CD4-positive, alpha-beta memory T cell (primary cell): Measurements from ENCODE around the gene PROX2. TPM values are rescaled to one million over a fixed set of nuclear protein-coding genes. Genes with fewer than 3 reads are reported as not detected.

Experiments
- CTCF ChIA-PET: fragments of 350-600 bp; sonication (Branson Sonifier 250); formaldehyde crosslinking; loops from one replicate; lab custom pipeline; 2021; ENCODE audit warnings: inconsistent platforms; ENCODE audit not compliant: partially characterized antibody; lab: Charles Lee
- POLR2A ChIA-PET: fragments of 350-600 bp; sonication (Branson Sonifier 250); formaldehyde crosslinking; loops from one replicate; lab custom pipeline; 2021; ENCODE audit not compliant: partially characterized antibody; lab: Charles Lee
- DNase-seq, 5 donors: peaks; one replicate each; pipeline versions ENCODE4 v3.0.0 to v3.0.0-alpha.2; 2020 to 2022; ENCODE audit warnings: mixed read lengths in 1 of 5
- H3K27ac ChIP-seq: one replicate; pipeline ENCODE4 v1.7.0; 2013; ENCODE audit warnings: low read depth, low read length
- H3K27me3 ChIP-seq: 2 replicates; pipeline ENCODE4 v1.7.0; 2013; ENCODE audit warnings: mild to moderate bottlenecking, low read length, moderate library complexity; ENCODE audit not compliant: insufficient read depth
- H3K36me3 ChIP-seq: 2 replicates; pipeline ENCODE4 v1.7.0; 2013; ENCODE audit warnings: mild to moderate bottlenecking, low read length, moderate library complexity; ENCODE audit not compliant: insufficient read depth
- H3K4me1 ChIP-seq: 2 replicates; pipeline ENCODE4 v1.7.0; 2013; ENCODE audit warnings: mild to moderate bottlenecking, low read length, moderate library complexity; ENCODE audit not compliant: insufficient read depth
- H3K4me3 ChIP-seq, 2 donors: one replicate each; pipeline ENCODE4 v1.7.0; 2013; ENCODE audit warnings: low read length in 2 of 2, mild to moderate bottlenecking in 1 of 2
- H3K9me3 ChIP-seq, 2 donors: one replicate each; pipeline ENCODE4 v1.7.0; 2013; ENCODE audit warnings: low read length in 2 of 2, control low read depth in 1 of 2; ENCODE audit not compliant: control insufficient read depth in 1 of 2
- H3K27ac Mint-ChIP-seq, 7 donors: one replicate each; pipeline ENCODE4 v1.8.0; 2020 to 2021; ENCODE audit warnings: mixed read lengths in 7 of 7, mild to moderate bottlenecking in 6 of 7, inconsistent platforms in 3 of 7, moderate library complexity in 3 of 7
- H3K27me3 Mint-ChIP-seq, 2 donors: one replicate each; pipeline ENCODE4 v1.8.0; 2020 to 2021; ENCODE audit warnings: mixed read lengths in 2 of 2
- H3K36me3 Mint-ChIP-seq, 2 donors: one replicate each; pipeline ENCODE4 v1.8.0; 2020 to 2021; ENCODE audit warnings: mixed read lengths in 2 of 2, inconsistent platforms in 1 of 2, mild to moderate bottlenecking in 1 of 2
- H3K4me1 Mint-ChIP-seq, 4 donors: one replicate each; pipeline ENCODE4 v1.8.0; 2020 to 2021; ENCODE audit warnings: mixed read lengths in 4 of 4, mild to moderate bottlenecking in 1 of 4
- H3K4me3 Mint-ChIP-seq, 8 donors: one replicate each; pipeline ENCODE4 v1.8.0; 2020 to 2021; ENCODE audit warnings: mixed read lengths in 8 of 8, mild to moderate bottlenecking in 7 of 8, moderate library complexity in 6 of 8, inconsistent platforms in 3 of 8
- H3K9me3 Mint-ChIP-seq, 8 donors: one replicate each; pipeline ENCODE4 v1.8.0; 2020 to 2021; ENCODE audit warnings: mixed read lengths in 8 of 8, mild to moderate bottlenecking in 5 of 8, inconsistent platforms in 3 of 8, moderate library complexity in 1 of 8
- intact Hi-C: fragments of 100-400 bp; cut with micrococcal nuclease; formaldehyde crosslinking; loops from one replicate; pipeline ENCODE4 v1.15.1; 2023
- polyA plus RNA-seq, 2 donors: library from polyadenylated mRNA; unstranded; fragments of 300-500 nt; fragmentation: Illumina TruSeq; gene quantifications; one replicate each; pipeline ENCODE4 v1.2.3, GENCODE V29; 2021
- total RNA-seq, 2 experiments: library from RNA; stranded (reverse); gene quantifications; one replicate each; pipeline ENCODE4 v1.2.3, GENCODE V29; 2021

The PROX2 gene
- total and polyA plus RNA-seq, 4 experiments from 2014 or later = 0.05 TPM; not detected in 3

GRCh38 chr14:74909501-74909900 is 33.6 kb upstream of the PROX2 start:
- no peaks in the 10 kb centered on the region for H3K27me3 Mint-ChIP-seq
- ChIA-PET POLR2A (no interaction called here), CTCF (interaction anchor here (1.7 to 15.6 kb wide), 3 partner anchors 8 to 179 kb away, joined by 6 to 677 read pairs (median 41); no protein-coding TSS in a partner anchor)

GRCh38 chr14:74908861-74909341 is 33.0 kb upstream of the PROX2 start:
- no peak overlapping the region for H3K4me3 ChIP-seq
- no peaks in the 10 kb centered on the region for H3K36me3 ChIP-seq
- H3K27me3 ChIP-seq = no peaks in the 10 kb centered on the region
- Mint-ChIP-seq H3K9me3 (peaks cover 0 to 4% (median 0%) of the 10 kb centered on the region in 8 donors), H3K4me3 (no peak overlapping the region), H3K4me1 (peaks cover 0 to 15% (median 7%) of the 10 kb centered on the region in 4 donors), H3K36me3 (peaks cover 3 to 16% of the 10 kb centered on the region in 2 donors), H3K27ac (no peak overlapping the region), H3K27me3 (no peaks in the 10 kb centered on the region)
- intact Hi-C loops = no loop called here
- POLR2A ChIA-PET = interaction anchor here (0.8 kb wide), 1 partner anchor 25 kb away, joined by 3 read pairs; no protein-coding TSS in a partner anchor
- CTCF ChIA-PET = interaction anchor here (1.2 to 15.6 kb wide), 7 partner anchors 8 to 179 kb away, joined by 3 to 677 read pairs (median 41); partner anchors contain the start of genes DLST and PROX2
- no peak for DNase-seq
- no peaks in the 10 kb centered on the region for H3K9me3 ChIP-seq
- H3K27ac ChIP-seq = no peak overlapping the region
- H3K4me1 ChIP-seq = peaks cover 4% of the 10 kb centered on the region

More at GRCh38 chr14:74909501-74909900, 33.6 kb upstream of the PROX2 start:
- Histone ChIP-seq H3K4me1 (peaks cover 4% of the 10 kb centered on the region), H3K9me3 (no peaks in the 10 kb centered on the region), H3K4me3 (no peak overlapping the region), H3K36me3 (no peaks in the 10 kb centered on the region), H3K27ac (no peak overlapping the region), H3K27me3 (no peaks in the 10 kb centered on the region)
- Mint-ChIP-seq H3K9me3 (peaks cover 0 to 2% (median 0%) of the 10 kb centered on the region in 8 donors), H3K36me3 (peaks cover 0 to 10% of the 10 kb centered on the region in 2 donors), H3K4me3 (no peak overlapping the region), H3K4me1 (peaks cover 0 to 13% (median 6%) of the 10 kb centered on the region in 4 donors), H3K27ac (no peak overlapping the region)
- DNase-seq = no peak
- intact Hi-C loops = no loop called here

- POLR2A ChIA-PET = interaction anchor here (1.0 to 3.3 kb wide), 2 partner anchors 26 to 47 kb away, joined by 3 to 70 read pairs; partner anchors contain the start of gene DLST
- DNase-seq = no peak
- H3K9me3 Mint-ChIP-seq = peaks cover 0 to 4% (median 0%) of the 10 kb centered on the region in 8 donors
Measured at GRCh38 chr14:74907744-74908143, 31.8 kb upstream of the PROX2 start.

GRCh38 chr14:74906925-74907521 is 31.1 kb upstream of the PROX2 start:
- Histone ChIP-seq H3K27ac (no peak overlapping the region), H3K4me3 (no peak overlapping the region), H3K27me3 (no peaks in the 10 kb centered on the region), H3K4me1 (peaks cover 4% of the 10 kb centered on the region), H3K9me3 (no peaks in the 10 kb centered on the region), H3K36me3 (peaks cover 12% of the 10 kb centered on the region)
- Mint-ChIP-seq H3K4me3 (no peak overlapping the region), H3K27me3 (no peaks in the 10 kb centered on the region), H3K27ac (peak overlapping the region in 1 of 7 donors; percentile 43), H3K4me1 (peaks cover 0 to 15% (median 7%) of the 10 kb centered on the region in 4 donors), H3K36me3 (peaks cover 16 to 34% of the 10 kb centered on the region in 2 donors), H3K9me3 (peaks cover 0 to 4% (median 0%) of the 10 kb centered on the region in 8 donors)
- intact Hi-C loops = no loop called here
- POLR2A ChIA-PET = interaction anchor here (1.2 to 3.3 kb wide), 2 partner anchors 39 to 46 kb away, joined by 4 to 70 read pairs; no protein-coding TSS in a partner anchor
- CTCF ChIA-PET = interaction anchor here (0.9 to 15.6 kb wide), 10 partner anchors 12 to 298 kb away, joined by 3 to 677 read pairs (median 34); partner anchors contain the start of genes DLST and PROX2
- DNase-seq = no peak

More at GRCh38 chr14:74907744-74908143, 31.8 kb upstream of the PROX2 start:
- Histone ChIP-seq H3K36me3 (peaks cover 5% of the 10 kb centered on the region), H3K4me1 (peaks cover 4% of the 10 kb centered on the region), H3K27me3 (no peaks in the 10 kb centered on the region), H3K9me3 (no peaks in the 10 kb centered on the region), H3K27ac (no peak overlapping the region), H3K4me3 (no peak overlapping the region)
- H3K27me3 Mint-ChIP-seq = no peaks in the 10 kb centered on the region
- intact Hi-C loops = no loop called here
- H3K27ac Mint-ChIP-seq = peak overlapping the region in 1 of 7 donors; percentile 36
- no peak overlapping the region for H3K4me3 Mint-ChIP-seq
- CTCF ChIA-PET = interaction anchor here (0.9 to 15.6 kb wide), 10 partner anchors 13 to 298 kb away, joined by 3 to 677 read pairs (median 16); partner anchors contain the start of genes DLST and PROX2
- H3K4me1 Mint-ChIP-seq = peaks cover 0 to 15% (median 7%) of the 10 kb centered on the region in 4 donors
- peaks cover 11 to 26% of the 10 kb centered on the region in 2 donors for H3K36me3 Mint-ChIP-seq

GRCh38 chr14:74905595-74906142 is 29.7 kb upstream of the PROX2 start:
- Histone ChIP-seq H3K36me3 (peaks cover 26% of the 10 kb centered on the region), H3K9me3 (no peaks in the 10 kb centered on the region), H3K4me1 (peaks cover 4% of the 10 kb centered on the region), H3K27me3 (no peaks in the 10 kb centered on the region), H3K4me3 (no peak overlapping the region), H3K27ac (no peak overlapping the region)
- Mint-ChIP-seq H3K27me3 (no peaks in the 10 kb centered on the region), H3K27ac (peak overlapping the region; percentile 42 to 77 (median 67)), H3K36me3 (peaks cover 23 to 47% of the 10 kb centered on the region in 2 donors), H3K4me1 (peaks cover 0 to 15% (median 7%) of the 10 kb centered on the region in 4 donors), H3K9me3 (peaks cover 0 to 4% (median 0%) of the 10 kb centered on the region in 8 donors), H3K4me3 (no peak overlapping the region)
- intact Hi-C loops = loop anchor here (1.0 kb wide), 2 partner anchors 44 to 296 kb away; no protein-coding TSS in a partner anchor
- ChIA-PET POLR2A (interaction anchor here (0.6 to 3.3 kb wide), 8 partner anchors 22 to 296 kb away, joined by 3 to 70 read pairs (median 4); partner anchors contain the start of gene DLST), CTCF (interaction anchor here (0.6 to 15.6 kb wide), 39 partner anchors 10 to 300 kb away, joined by 3 to 677 read pairs (median 4); partner anchors contain the start of genes DLST, PROX2 and RPS6KL1)
- peak; percentile 63 to 77 (median 69) for DNase-seq

- ChIA-PET CTCF (interaction anchor here (0.6 to 15.6 kb wide), 35 partner anchors 10 to 299 kb away, joined by 3 to 677 read pairs (median 4); partner anchors contain the start of genes DLST, PROX2 and RPS6KL1), POLR2A (interaction anchor here (0.9 to 3.3 kb wide), 6 partner anchors 16 to 52 kb away, joined by 3 to 70 read pairs (median 4); partner anchors contain the start of gene DLST)
- intact Hi-C loops = loop anchor here (1.0 kb wide), 2 partner anchors 44 to 296 kb away; no protein-coding TSS in a partner anchor
- H3K4me1 Mint-ChIP-seq = peaks cover 0 to 15% (median 7%) of the 10 kb centered on the region in 4 donors
- peaks cover 31 to 55% of the 10 kb centered on the region in 2 donors for H3K36me3 Mint-ChIP-seq
- H3K9me3 Mint-ChIP-seq = peaks cover 0 to 4% (median 0%) of the 10 kb centered on the region in 8 donors
- no peak overlapping the region for H3K4me3 ChIP-seq
- peaks cover 4% of the 10 kb centered on the region for H3K4me1 ChIP-seq
- H3K4me3 Mint-ChIP-seq = no peak overlapping the region
- H3K27ac ChIP-seq = no peak overlapping the region
- H3K27ac Mint-ChIP-seq = peak overlapping the region; percentile 44 to 80 (median 72)
- H3K27me3 Mint-ChIP-seq = no peaks in the 10 kb centered on the region
- no peak for DNase-seq
- H3K36me3 ChIP-seq = peaks cover 34% of the 10 kb centered on the region
- H3K27me3 ChIP-seq = no peaks in the 10 kb centered on the region
- H3K9me3 ChIP-seq = no peaks in the 10 kb centered on the region
Measured at GRCh38 chr14:74904635-74905503, 28.9 kb upstream of the PROX2 start.
